CD14-positive monocyte (primary cell): ENCODE data around the gene CDH12. TPM values are rescaled to one million over a fixed set of nuclear protein-coding genes. Genes with fewer than 3 reads are reported as not detected.
"Not testable (repeated sequence)": the region's sequence is repeated elsewhere in the genome, so short reads cannot be mapped to it uniquely, and the experiment has no call there.

Source experiments
- DNase-seq, 3 donors: peaks; one replicate each; pipeline ENCODE4 v3.0.0-alpha.2; 2011 to 2022
- H2AFZ ChIP-seq: 2 replicates; pipeline ENCODE4 v1.6.0; 2012; ENCODE audit warnings: mild to moderate bottlenecking, low read depth, low read length, inconsistent platforms; ENCODE audit not compliant: insufficient read depth, poor library complexity, severe bottlenecking
- H3K27ac ChIP-seq, 2 donors: 1 replicate in 1 of 2; 2 replicates in 1 of 2; pipeline ENCODE4 v1.5.1; 2012 to 2013; ENCODE audit warnings: low read length in 2 of 2, control low read depth in 1 of 2, inconsistent platforms in 1 of 2, low read depth in 1 of 2, mild to moderate bottlenecking in 1 of 2
- H3K27me3 ChIP-seq, 2 donors: one replicate each; pipeline versions ENCODE4 v1.6.0 to v1.6.1; 2011 to 2013; ENCODE audit warnings: low read length in 2 of 2; ENCODE audit not compliant: control insufficient read depth in 2 of 2, insufficient read depth in 2 of 2
- H3K36me3 ChIP-seq, 2 donors: replicated peaks in 1 of 2; 1 replicate in 1 of 2; 2 replicates in 1 of 2; pipeline versions ENCODE4 v1.5.1 to v1.6.1; 2012 to 2013; ENCODE audit warnings: low read length in 2 of 2, control low read depth in 1 of 2, inconsistent platforms in 1 of 2, mild to moderate bottlenecking in 1 of 2; ENCODE audit not compliant: insufficient read depth in 2 of 2, control insufficient read depth in 1 of 2
- H3K4me1 ChIP-seq, 2 donors: 1 replicate in 1 of 2; 2 replicates in 1 of 2; pipeline versions ENCODE4 v1.5.1 to v1.6.1; 2012 to 2013; ENCODE audit warnings: low read length in 2 of 2, control low read depth in 1 of 2, inconsistent platforms in 1 of 2, mild to moderate bottlenecking in 1 of 2, moderate library complexity in 1 of 2; ENCODE audit not compliant: insufficient read depth in 2 of 2, control insufficient read depth in 1 of 2
- H3K4me2 ChIP-seq: replicated peaks from 2 replicates; pipeline ENCODE3; 2012; ENCODE audit warnings: low read length, moderate library complexity, mild to moderate bottlenecking; ENCODE audit not compliant: poor library complexity, severe bottlenecking; ENCODE audit errors: extremely low read depth
- H3K4me3 ChIP-seq, 3 experiments: fragments of 200-600 bp in 1 of 3; sonication (generic) in 1 of 3; replicated peaks in 1 of 3; 1 replicate in 2 of 3; 2 replicates in 1 of 3; pipeline ENCODE4 v1.5.1; 2011 to 2013; ENCODE audit warnings: low read length in 3 of 3, mild to moderate bottlenecking in 3 of 3, control low read depth in 2 of 3, low read depth in 2 of 3, inconsistent platforms in 1 of 3, moderate library complexity in 1 of 3
- H3K79me2 ChIP-seq: 2 replicates; pipeline ENCODE4 v1.6.0; 2012; ENCODE audit warnings: mild to moderate bottlenecking, control low read depth, inconsistent platforms, low read length, moderate library complexity; ENCODE audit not compliant: insufficient read depth
- H3K9ac ChIP-seq: 2 replicates; pipeline ENCODE4 v1.6.0; 2017; ENCODE audit warnings: low read length, mild to moderate bottlenecking; ENCODE audit not compliant: insufficient read depth, poor library complexity, severe bottlenecking
- H3K9me3 ChIP-seq, 2 donors: replicated peaks in 1 of 2; 1 replicate in 1 of 2; 2 replicates in 1 of 2; pipeline versions ENCODE4 v1.5.1 to v1.6.1; 2012 to 2013; ENCODE audit warnings: low read length in 2 of 2, control low read depth in 1 of 2; ENCODE audit not compliant: control insufficient read depth in 1 of 2, insufficient read depth in 1 of 2
- H4K20me1 ChIP-seq: 2 replicates; pipeline ENCODE4 v1.6.0; 2012; ENCODE audit warnings: mild to moderate bottlenecking, low read length, control low read depth, moderate library complexity; ENCODE audit not compliant: insufficient read depth
- H3K27ac Mint-ChIP-seq, 7 donors: one replicate each; pipeline ENCODE4 v1.8.0; 2020; ENCODE audit warnings: mild to moderate bottlenecking in 7 of 7, mixed read lengths in 7 of 7, moderate library complexity in 6 of 7, inconsistent platforms in 2 of 7
- H3K27me3 Mint-ChIP-seq, 3 donors: one replicate each; pipeline ENCODE4 v1.8.0; 2021 to 2022; ENCODE audit warnings: low read depth in 3 of 3, mild to moderate bottlenecking in 3 of 3, mixed read lengths in 3 of 3, moderate library complexity in 3 of 3, inconsistent platforms in 1 of 3
- H3K36me3 Mint-ChIP-seq, 2 donors: one replicate each; pipeline ENCODE4 v1.8.0; 2020; ENCODE audit warnings: mixed read lengths in 2 of 2, inconsistent platforms in 1 of 2, mild to moderate bottlenecking in 1 of 2
- H3K4me1 Mint-ChIP-seq: one replicate; pipeline ENCODE4 v1.8.0; 2020; ENCODE audit warnings: mild to moderate bottlenecking, mixed read lengths
- H3K4me3 Mint-ChIP-seq, 2 donors: one replicate each; pipeline ENCODE4 v1.8.0; 2020; ENCODE audit warnings: mild to moderate bottlenecking in 2 of 2, mixed read lengths in 2 of 2, moderate library complexity in 1 of 2
- H3K9me3 Mint-ChIP-seq, 7 donors: one replicate each; pipeline ENCODE4 v1.8.0; 2020 to 2022; ENCODE audit warnings: mixed read lengths in 7 of 7, mild to moderate bottlenecking in 6 of 7, moderate library complexity in 6 of 7, inconsistent platforms in 2 of 7
- CTCF ChIP-seq: fragments of 200-600 bp; IDR thresholded peaks from one replicate; pipeline ENCODE4 v1.8.0; 2022; ENCODE audit warnings: antibody characterized with exemption, mild to moderate bottlenecking
- WGBS: methylation state at CpG from one replicate; pipeline ENCODE4 v1.1.5; 2013; ENCODE audit warnings: missing lambda C conversion rate; ENCODE audit not compliant: insufficient coverage; 5-methylcytosine and 5-hydroxymethylcytosine counted together
- intact Hi-C, 2 donors: fragments of 100-400 bp; cut with micrococcal nuclease; formaldehyde crosslinking; loops; one replicate each; pipeline versions ENCODE4 v1.15.0 to v1.15.1; 2023
- polyA plus RNA-seq, 3 donors: library from polyadenylated mRNA; depleted of rRNA in 1 of 3; unstranded in 2 of 3; stranded (reverse) in 1 of 3; fragments of 300-500 nt in 2 of 3; fragments of >200 nt in 1 of 3; fragmentation: Illumina TruSeq in 2 of 3; gene quantifications; 1 replicate in 2 of 3; 2 replicates in 1 of 3; pipeline ENCODE4 v1.2.3, GENCODE V29; 2012 to 2021

The CDH12 gene
- polyA plus RNA-seq, 3 donors = not detected

GRCh38 chr5:22521521-22521920, 331.6 kb downstream of the CDH12 start:
- H3K27me3 Mint-ChIP-seq = peaks cover 0 to 1% (median under 1%) of the 10 kb centered on the region in 3 donors
- 20% methylated on average over 1 of the region's 3 CpGs for WGBS
- no peak for DNase-seq

GRCh38 chr5:22516497-22516896, 336.6 kb downstream of the CDH12 start:
- H2AFZ ChIP-seq, H3K27ac Mint-ChIP-seq: not testable (repeated sequence)

More at GRCh38 chr5:22521521-22521920, 331.6 kb downstream of the CDH12 start:
- no peaks in the 10 kb centered on the region for H3K36me3 Mint-ChIP-seq
- H3K9me3 Mint-ChIP-seq = peaks cover 0 to 7% (median 2%) of the 10 kb centered on the region in 7 donors
- H3K4me1 Mint-ChIP-seq = no peaks in the 10 kb centered on the region
- intact Hi-C loops = no loop called here
- no peak overlapping the region for H3K4me3 Mint-ChIP-seq
- Histone ChIP-seq H3K27me3 (no peaks in the 10 kb centered on the region), H3K9me3 (no peaks in the 10 kb centered on the region), H3K27ac (no peak overlapping the region), H3K79me2 (no peaks in the 10 kb centered on the region), H2AFZ (no peak overlapping the region), H4K20me1 (no peaks in the 10 kb centered on the region), H3K9ac (no peak overlapping the region), H3K4me2 (no peak overlapping the region), H3K36me3 (no peaks in the 10 kb centered on the region), H3K4me3 (no peak overlapping the region), H3K4me1 (no peaks in the 10 kb centered on the region)
- no peak overlapping the region for H3K27ac Mint-ChIP-seq
- TF ChIP-seq CTCF = no peak

More at GRCh38 chr5:22516497-22516896, 336.6 kb downstream of the CDH12 start:
- H3K36me3 ChIP-seq, H3K4me3 ChIP-seq, H3K9me3 Mint-ChIP-seq, H3K4me1 ChIP-seq, H4K20me1 ChIP-seq, intact Hi-C loops, H3K27ac ChIP-seq, H3K27me3 Mint-ChIP-seq, H3K79me2 ChIP-seq, H3K9ac ChIP-seq, H3K36me3 Mint-ChIP-seq, H3K4me2 ChIP-seq, H3K4me1 Mint-ChIP-seq, DNase-seq, H3K4me3 Mint-ChIP-seq, H3K27me3 ChIP-seq, H3K9me3 ChIP-seq: not testable (repeated sequence)
- 83% methylated on average over 3 of the region's 7 CpGs for WGBS
